ENCODE data around the gene WBP4. TPM values are rescaled to one million over a fixed set of nuclear protein-coding genes. Genes with fewer than 3 reads are reported as not detected.
"Not testable (repeated sequence)": the region's sequence is repeated elsewhere in the genome, so short reads cannot be mapped to it uniquely, and the experiment has no call there.

WBP4 gene
- total RNA-seq, 6 experiments from 2014 or later, result 3.8 to 6.9 (median 4.6) TPM

DNA sequence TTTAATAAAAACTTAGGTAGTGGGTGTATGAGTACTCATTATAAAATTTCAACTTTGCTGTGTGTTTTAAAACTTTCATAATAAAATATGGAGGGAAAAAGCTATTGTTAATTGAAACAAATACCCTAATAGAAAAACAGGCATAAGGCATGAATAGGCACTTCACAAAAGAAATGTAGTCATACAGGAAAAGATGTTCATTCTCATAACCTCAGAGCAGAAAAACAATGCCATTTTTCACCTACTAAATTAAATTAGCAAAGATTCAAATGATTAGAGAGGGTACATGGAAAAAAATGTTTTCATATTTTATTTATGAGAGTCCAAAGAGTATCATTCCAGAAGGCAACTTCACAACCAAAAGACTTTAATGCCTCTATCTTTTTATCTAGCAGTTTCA lies 21.6 kb upstream of the WBP4 start:
- no peaks in the 10 kb centered on the region for H3K9me3 ChIP-seq
- TF ChIP-seq, protein P1, sequence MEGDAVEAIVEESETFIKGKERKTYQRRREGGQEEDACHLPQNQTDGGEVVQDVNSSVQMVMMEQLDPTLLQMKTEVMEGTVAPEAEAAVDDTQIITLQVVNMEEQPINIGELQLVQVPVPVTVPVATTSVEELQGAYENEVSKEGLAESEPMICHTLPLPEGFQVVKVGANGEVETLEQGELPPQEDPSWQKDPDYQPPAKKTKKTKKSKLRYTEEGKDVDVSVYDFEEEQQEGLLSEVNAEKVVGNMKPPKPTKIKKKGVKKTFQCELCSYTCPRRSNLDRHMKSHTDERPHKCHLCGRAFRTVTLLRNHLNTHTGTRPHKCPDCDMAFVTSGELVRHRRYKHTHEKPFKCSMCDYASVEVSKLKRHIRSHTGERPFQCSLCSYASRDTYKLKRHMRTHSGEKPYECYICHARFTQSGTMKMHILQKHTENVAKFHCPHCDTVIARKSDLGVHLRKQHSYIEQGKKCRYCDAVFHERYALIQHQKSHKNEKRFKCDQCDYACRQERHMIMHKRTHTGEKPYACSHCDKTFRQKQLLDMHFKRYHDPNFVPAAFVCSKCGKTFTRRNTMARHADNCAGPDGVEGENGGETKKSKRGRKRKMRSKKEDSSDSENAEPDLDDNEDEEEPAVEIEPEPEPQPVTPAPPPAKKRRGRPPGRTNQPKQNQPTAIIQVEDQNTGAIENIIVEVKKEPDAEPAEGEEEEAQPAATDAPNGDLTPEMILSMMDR (IDR thresholded peaks at IDR 0.05), result no peak
- no peak for TF ChIP-seq POLR2A (IDR thresholded peaks at IDR 0.05)
- no peak for ATAC-seq
- intact Hi-C loops (cut with DNase I), result no loop called here
- no peak overlapping the region for H3K4me3 ChIP-seq
- no peak overlapping the region for H3K27ac ChIP-seq
- no peaks in the 10 kb centered on the region for H3K36me3 ChIP-seq
- DNase-seq, result no peak
- no peaks in the 10 kb centered on the region for H3K27me3 ChIP-seq
- H3K4me1 ChIP-seq, result no peaks in the 10 kb centered on the region

DNA sequence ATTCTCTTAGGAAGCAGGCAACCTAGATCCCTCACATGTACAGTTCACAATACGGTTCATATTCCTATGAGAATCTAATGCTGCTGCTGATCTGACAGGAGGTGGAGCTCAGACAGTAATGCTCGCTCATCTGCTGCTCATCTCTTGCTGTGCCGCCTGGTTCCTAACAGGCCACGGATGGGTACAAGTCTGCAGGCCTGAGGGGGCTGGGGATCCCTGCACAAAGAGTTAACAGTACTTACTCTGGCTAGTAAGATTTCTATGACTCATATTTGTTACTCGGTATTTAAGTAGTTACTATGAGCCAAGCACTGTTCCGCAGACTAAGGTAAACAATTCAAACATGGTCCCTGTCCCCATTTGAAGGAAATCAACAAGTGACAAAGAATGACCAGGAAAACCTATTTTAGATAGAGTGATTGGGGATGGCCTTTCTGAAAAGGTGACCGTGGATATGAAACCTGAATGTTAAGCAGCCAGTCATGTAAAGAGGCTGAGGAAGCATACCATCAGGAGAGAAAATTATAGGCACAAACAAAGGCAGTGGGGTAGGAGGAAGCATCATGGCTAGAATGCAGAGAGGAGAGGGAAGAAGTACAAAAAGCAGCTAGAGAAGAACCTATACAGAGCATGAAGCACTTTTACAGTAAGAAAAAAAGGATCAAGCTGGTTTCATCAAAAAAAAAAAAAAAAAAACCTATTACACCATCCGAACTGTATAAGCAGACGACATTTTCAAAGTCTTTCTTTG lies 20.6 kb upstream of the WBP4 start:
- TF ChIP-seq POLR2A (IDR thresholded peaks at IDR 0.05), result no peak
- TF ChIP-seq, protein P1 (IDR thresholded peaks at IDR 0.05), result no peak
- 78% methylated on average over 7 of the region's 9 CpGs for WGBS (ENCODE audit: insufficient coverage, low coverage, low lambda C conversion rate, missing lambda C conversion rate)
- no peak for ATAC-seq
- no peak overlapping the region for H3K4me3 ChIP-seq
- no peaks in the 10 kb centered on the region for H3K9me3 ChIP-seq
- DNase-seq, result no peak
- intact Hi-C loops (cut with DNase I), result no loop called here
- no peak overlapping the region for H3K27ac ChIP-seq
- H3K27me3 ChIP-seq, result no peaks in the 10 kb centered on the region
- no peaks in the 10 kb centered on the region for H3K36me3 ChIP-seq
- no peaks in the 10 kb centered on the region for H3K4me1 ChIP-seq

DNA sequence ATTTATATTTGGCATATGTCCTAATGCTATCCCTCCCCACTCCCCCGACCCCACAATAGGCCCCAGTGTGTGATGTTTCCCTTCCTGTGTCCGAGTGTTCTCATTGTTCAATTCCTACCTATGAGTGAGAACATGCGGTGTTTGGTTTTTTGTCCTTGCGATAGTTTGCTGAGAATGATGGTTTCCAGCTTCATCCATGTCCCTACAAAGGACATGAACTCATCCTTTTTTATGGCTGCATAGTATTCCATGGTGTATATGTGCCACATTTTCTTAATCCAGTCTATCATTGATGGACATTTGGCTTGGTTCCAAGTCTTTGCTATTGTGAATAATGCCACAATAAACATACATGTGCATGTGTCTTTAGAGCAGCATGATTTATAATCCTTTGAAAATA lies 18.9 kb upstream of the WBP4 start:
- intact Hi-C loops (cut with DNase I), result not testable (repeated sequence)

DNA sequence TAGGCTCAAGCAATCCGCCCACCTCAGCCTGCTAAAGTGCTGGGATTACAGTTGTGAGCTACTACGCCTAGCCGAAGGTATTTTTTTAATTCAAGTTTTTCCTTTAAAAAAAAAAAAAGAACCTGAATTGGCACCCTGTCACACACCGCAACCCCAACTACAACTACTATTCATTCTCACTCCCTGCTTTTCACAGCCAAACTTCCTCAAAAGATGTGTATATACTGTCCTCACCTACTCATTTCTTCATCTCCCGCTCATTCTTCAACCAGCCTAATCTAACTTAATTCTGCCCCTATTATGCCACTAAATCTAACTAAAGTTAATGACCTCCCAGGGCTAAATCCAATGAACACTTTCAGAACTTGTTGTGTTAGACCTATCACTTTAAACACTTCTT lies 12.7 kb upstream of the WBP4 start:
- WGBS (ENCODE audit: insufficient coverage, low coverage, low lambda C conversion rate, missing lambda C conversion rate), result 84% methylated on average over 5 of the region's 5 CpGs
- intact Hi-C loops (cut with DNase I), result no loop called here
- Histone ChIP-seq H3K27me3 (no peaks in the 10 kb centered on the region), H3K4me3 (no peak overlapping the region), H3K36me3 (no peaks in the 10 kb centered on the region), H3K4me1 (peaks cover 0 to 16% (median 3%) of the 10 kb centered on the region in 4 donors), H3K27ac (no peak overlapping the region), H3K9me3 (no peaks in the 10 kb centered on the region)
- TF ChIP-seq, protein P1 (IDR thresholded peaks at IDR 0.05), result no peak
- no peak for TF ChIP-seq POLR2A (IDR thresholded peaks at IDR 0.05)
- ATAC-seq, result no peak
- DNase-seq, result no peak

More for the DNA sequence above, 18.9 kb upstream of the WBP4 start:
- WGBS (ENCODE audit: insufficient coverage, low coverage, low lambda C conversion rate, missing lambda C conversion rate), result 93% methylated on average over 2 of the region's 4 CpGs
- H3K4me1 ChIP-seq, H3K27ac ChIP-seq, H3K9me3 ChIP-seq, DNase-seq, H3K4me3 ChIP-seq, ATAC-seq, H3K27me3 ChIP-seq, H3K36me3 ChIP-seq: not testable (repeated sequence)

DNA sequence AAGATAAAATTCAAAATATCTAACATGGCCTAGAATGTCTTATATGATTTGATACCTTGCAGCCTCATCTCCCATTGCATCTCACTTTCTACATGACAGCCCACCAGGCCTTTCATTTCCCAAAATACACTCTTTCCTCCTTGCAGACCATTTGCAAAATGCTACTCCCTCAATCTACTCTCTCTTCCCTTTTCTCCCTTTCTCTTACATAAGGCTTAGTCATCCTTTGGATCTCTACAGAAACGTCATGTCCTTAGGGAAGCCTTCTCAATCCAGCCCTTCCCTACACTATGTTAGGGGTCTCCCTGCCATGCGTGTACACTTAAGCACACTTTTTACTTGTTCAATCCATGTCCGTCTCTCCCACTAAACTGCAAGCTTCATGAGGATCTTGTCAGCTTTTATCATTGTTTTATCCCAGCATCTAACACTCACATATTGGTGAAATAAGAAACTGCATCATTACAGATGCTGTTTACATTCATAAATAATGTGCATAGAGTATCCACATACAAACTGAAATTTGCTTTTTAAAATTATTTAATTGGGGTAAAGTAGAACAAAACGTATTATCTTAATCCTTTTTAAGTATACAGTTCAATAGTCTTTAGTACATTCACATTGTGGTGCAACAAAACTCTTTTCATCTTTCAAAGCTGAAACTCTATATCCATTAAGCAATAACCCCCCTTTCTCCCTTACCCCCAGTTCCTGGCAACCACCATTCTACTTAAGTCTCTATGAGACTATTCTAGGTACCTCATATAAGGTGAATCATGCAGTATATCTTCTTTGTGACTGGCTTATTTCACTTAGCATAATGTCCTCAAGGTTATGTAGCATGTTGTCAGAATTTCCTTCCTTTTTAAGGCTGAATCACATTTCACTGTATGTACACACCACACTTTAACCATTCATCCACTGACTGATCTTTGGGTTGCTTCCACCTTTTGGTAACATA lies 11.5 kb upstream of the WBP4 start:
- ATAC-seq (no peak), DNase-seq (no peak)
- Histone ChIP-seq H3K36me3 (no peaks in the 10 kb centered on the region), H3K4me3 (no peak overlapping the region), H3K4me1 (peaks cover 0 to 27% (median 6%) of the 10 kb centered on the region in 4 donors), H3K27me3 (no peaks in the 10 kb centered on the region), H3K9me3 (no peaks in the 10 kb centered on the region), H3K27ac (no peak overlapping the region)
- TF ChIP-seq, protein P1 (IDR thresholded peaks at IDR 0.05), result no peak
- TF ChIP-seq POLR2A (IDR thresholded peaks at IDR 0.05), result no peak
- intact Hi-C loops (cut with DNase I), result no loop called here
- 77% methylated on average over 4 of the region's 4 CpGs for WGBS (ENCODE audit: insufficient coverage, low coverage, low lambda C conversion rate, missing lambda C conversion rate)

Data from right lobe of liver (tissue), 6 donors.